Activated CD4-positive, alpha-beta T cell treated with anti-CD3 and anti-CD28 coated beads for 36 hours (primary cell): ENCODE results near the gene OSTN. TPM values are rescaled to one million over a fixed set of nuclear protein-coding genes. Genes with fewer than 3 reads are reported as not detected.

Source experiments
- total RNA-seq, 2 experiments: library from RNA; stranded (reverse); gene quantifications; one replicate each; pipeline ENCODE4 v1.2.3, GENCODE V29; 2021

OSTN gene
- total RNA-seq, 2 experiments from 2014 or later, result not detected

Other genes with a start within 250 kb of the OSTN start
- 10 to 100 TPM; 26.5 to 27.2 TPM for gene CCDC50, start 130.2 kb downstream of the OSTN start, total RNA-seq
- gene UTS2B, start 131.3 kb downstream of the OSTN start, total RNA-seq, result not detected